A549 (cell line): ENCODE data around the gene LINC00305. TPM values are rescaled to one million over a fixed set of nuclear protein-coding genes. Genes with fewer than 3 reads are reported as not detected.

Experiments
- ATAC-seq, 2 experiments: fragments of 200-7000 bp in 1 of 2; fragments of >200 bp in 1 of 2; cut with Nextera tagmentation in 1 of 2; cut with Tn5 transposase in 1 of 2; 3 replicates each; pipeline versions ENCODE4 v1.8.0 to v1.9.1; 2018 to 2020; ENCODE audit warnings: mild to moderate bottlenecking in 1 of 2, moderate library complexity in 1 of 2
- CTCF ChIA-PET: fragments of 300-600 bp; sonication (Branson Sonifier 250); formaldehyde crosslinking; extraction: SDS; loops from one replicate; lab custom pipeline; 2021; ENCODE audit warnings: antibody characterized with exemption, inconsistent platforms; lab: Yijun Ruan, JAX
- POLR2A ChIA-PET: fragments of 350-600 bp; formaldehyde crosslinking; extraction: SDS; loops from one replicate; lab custom pipeline; 2021; ENCODE audit warnings: antibody characterized with exemption, inconsistent platforms; lab: Yijun Ruan, JAX
- DNase-seq, 2 experiments: peaks; one replicate each; pipeline versions ENCODE4 v3.0.0 to v3.0.0-alpha.2; 2011 to 2016; ENCODE audit warnings: low read depth in 1 of 2, low spot score in 1 of 2
- FAIRE-seq: peaks from 2 replicates; lab custom pipeline; 2011; peaks lifted over from hg19 to GRCh38; lab: Jason Lieb, UNC
- H3K27ac ChIP-seq, 2 experiments: fragments of >200 bp; sonication (Bioruptor Twin); formaldehyde crosslinking; 3 replicates each; pipeline ENCODE4 v1.5.1; 2016 to 2017
- H3K4me1 ChIP-seq: fragments of >200 bp; sonication (Bioruptor Twin); formaldehyde crosslinking; 3 replicates; pipeline ENCODE4 v1.6.1; 2016
- H3K4me2 ChIP-seq: fragments of >200 bp; sonication (Bioruptor Twin); formaldehyde crosslinking; 3 replicates; pipeline ENCODE4 v1.6.1; 2016
- H3K4me3 ChIP-seq: fragments of >200 bp; sonication (Bioruptor Twin); formaldehyde crosslinking; 3 replicates; pipeline ENCODE4 v1.5.1; 2016
- H3K9me3 ChIP-seq: fragments of >200 bp; sonication (Bioruptor Twin); formaldehyde crosslinking; 3 replicates; pipeline ENCODE4 v1.6.1; 2016
- ATOH8 ChIP-seq: fragments of 250-450 bp; sonication (Bioruptor Pico); IDR thresholded peaks from 2 replicates; pipeline ENCODE4 v1.5.0; 2020; ENCODE audit warnings: low read depth, mild to moderate bottlenecking, moderate library complexity
- BCL3 ChIP-seq: fragments of >200 bp; sonication (Bioruptor Twin); formaldehyde crosslinking; IDR thresholded peaks from 3 replicates; pipeline ENCODE4 v1.6.1; 2016
- BHLHE40 ChIP-seq: IDR thresholded peaks from 2 replicates; pipeline ENCODE4 v1.6.1; 2012; ENCODE audit warnings: low read depth, low read length, inconsistent platforms
- CBX2 ChIP-seq: fragments of 200-600 bp; sonication (generic); IDR thresholded peaks from 2 replicates; pipeline ENCODE4 v1.6.1; 2016; ENCODE audit warnings: low read depth, mild to moderate bottlenecking, borderline replicate concordance
- CHD2 ChIP-seq: fragments of 150-350 bp; IDR thresholded peaks from 2 replicates; pipeline ENCODE4 v1.6.1; 2014; ENCODE audit warnings: low read length; ENCODE audit not compliant: partially characterized antibody
- CHD4 ChIP-seq: fragments of 200-600 bp; sonication (generic); IDR thresholded peaks from 2 replicates; pipeline ENCODE4 v1.6.1; 2016; ENCODE audit warnings: antibody characterized with exemption, mild to moderate bottlenecking, borderline replicate concordance
- EHMT2 ChIP-seq: fragments of 200-600 bp; sonication (generic); IDR thresholded peaks from 2 replicates; pipeline ENCODE4 v1.6.1; 2016; ENCODE audit warnings: antibody characterized with exemption, low read depth, mild to moderate bottlenecking, moderate library complexity
- FOXS1 ChIP-seq: fragments of 250-450 bp; sonication (Bioruptor Pico); IDR thresholded peaks from 2 replicates; pipeline ENCODE4 v1.5.0; 2020; ENCODE audit warnings: mild to moderate bottlenecking, moderate library complexity
- HEYL ChIP-seq: fragments of 250-450 bp; sonication (Bioruptor Pico); IDR thresholded peaks from 2 replicates; pipeline ENCODE4 v1.8.0; 2021; ENCODE audit warnings: mild to moderate bottlenecking, moderate library complexity
- KDM1A ChIP-seq: fragments of 200-600 bp; sonication (generic); IDR thresholded peaks from 2 replicates; pipeline ENCODE4 v1.6.1; 2016; ENCODE audit warnings: low read depth, mild to moderate bottlenecking
- MYC ChIP-seq: IDR thresholded peaks from 2 replicates; pipeline ENCODE4 v1.6.1; 2012; ENCODE audit warnings: mild to moderate bottlenecking, inconsistent platforms, low read length, improper control_type of control experiment, borderline replicate concordance
- NFE2L2 ChIP-seq: fragments of 150-350 bp; conservative IDR thresholded peaks from 2 replicates; pipeline ENCODE4 v1.6.1; 2014; ENCODE audit warnings: low read length
- POLR2A ChIP-seq: IDR thresholded peaks from 2 replicates; pipeline ENCODE4 v1.6.1; 2012; ENCODE audit warnings: mild to moderate bottlenecking, low read length
- RAD21 ChIP-seq, 2 experiments: fragments of >200 bp in 1 of 2; sonication (Bioruptor Twin) in 1 of 2; formaldehyde crosslinking in 1 of 2; IDR thresholded peaks in 1 of 2; conservative IDR thresholded peaks in 1 of 2; 2 replicates in 1 of 2; 3 replicates in 1 of 2; pipeline ENCODE4 v1.6.1; 2012 to 2018; ENCODE audit warnings: inconsistent platforms in 1 of 2
- RARB ChIP-seq: fragments of 250-450 bp; sonication (Bioruptor Pico); IDR thresholded peaks from 2 replicates; pipeline ENCODE4 v1.8.0; 2021; ENCODE audit warnings: mild to moderate bottlenecking, moderate library complexity
- SMC3 ChIP-seq: fragments of >200 bp; sonication (Bioruptor Twin); formaldehyde crosslinking; IDR thresholded peaks from 3 replicates; pipeline ENCODE4 v1.6.1; 2018; ENCODE audit warnings: inconsistent platforms
- TFCP2L1 ChIP-seq: fragments of 250-450 bp; sonication (Bioruptor Pico); IDR thresholded peaks from 2 replicates; pipeline ENCODE4 v1.5.0; 2021; ENCODE audit warnings: mild to moderate bottlenecking
- TP53 ChIP-seq: fragments of 250-450 bp; sonication (Bioruptor Pico); IDR thresholded peaks from 2 replicates; pipeline ENCODE4 v1.5.0; 2021; ENCODE audit warnings: mild to moderate bottlenecking, moderate library complexity
- ZC3H11A ChIP-seq: fragments of 450-650 bp; IDR thresholded peaks from 2 replicates; pipeline ENCODE4 v1.6.1; 2014; ENCODE audit warnings: antibody characterized with exemption, mild to moderate bottlenecking
- ZFP36 ChIP-seq: fragments of 450-650 bp; IDR thresholded peaks from 2 replicates; pipeline ENCODE4 v1.6.1; 2014; ENCODE audit warnings: borderline replicate concordance; ENCODE audit not compliant: partially characterized antibody
- ZNF302 ChIP-seq: fragments of 250-450 bp; sonication (Bioruptor Pico); IDR thresholded peaks from 2 replicates; pipeline ENCODE4 v1.9.0; 2021; ENCODE audit warnings: inconsistent platforms, mild to moderate bottlenecking, moderate library complexity
- WGBS: methylation state at CpG from one replicate; pipeline ENCODE4 v1.1.6; 2017; ENCODE audit errors: missing lambda C conversion rate; 5-methylcytosine and 5-hydroxymethylcytosine counted together
- polyA plus RNA-seq, 4 experiments: library from polyadenylated mRNA; depleted of rRNA in 3 of 4; stranded (reverse); fragments of >200 nt; fragmentation: RNase III in 1 of 4; extraction: RNeasy Plus Mini Kit Qiagen cat#74134 plus additional on column Dnase treatment in 1 of 4; gene quantifications; 2 replicates in 3 of 4; 3 replicates in 1 of 4; pipeline ENCODE4 v1.2.3, GENCODE V29; 2011 to 2017
- TF ChIP-seq, protein P1 (sequence below): IDR thresholded peaks from 2 replicates; pipeline ENCODE4 v1.6.1; 2012
- TF ChIP-seq, protein P2 (sequence below): fragments of 200-600 bp; sonication (generic); IDR thresholded peaks from 2 replicates; pipeline ENCODE4 v1.6.1; 2016; ENCODE audit warnings: antibody characterized with exemption, mild to moderate bottlenecking, moderate library complexity

Gene LINC00305
- polyA plus RNA-seq, 2 of the 4 experiments (the other 2 are of a cell fraction) = not detected

DNA sequence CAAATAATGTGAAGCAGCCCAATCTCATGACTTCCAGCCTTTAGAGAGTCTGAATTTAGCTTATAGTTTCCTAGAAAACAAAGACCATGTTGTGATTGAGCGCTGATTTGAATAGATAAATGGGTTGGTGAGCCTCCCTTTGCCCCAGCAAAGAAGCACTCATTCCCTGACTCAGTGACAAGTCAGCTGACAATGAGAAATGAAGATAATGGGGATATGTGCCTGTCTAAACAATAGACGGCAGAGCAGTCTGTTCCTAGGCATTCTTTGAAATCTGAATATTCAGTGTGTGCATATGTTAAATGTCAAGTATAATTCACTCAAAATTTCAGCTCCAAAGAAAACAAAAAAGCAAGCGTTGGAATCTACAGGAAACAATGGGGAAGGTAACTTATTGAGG lies 34.8 kb upstream of the LINC00305 start:
- ATAC-seq = no peak
- no peak for TF ChIP-seq CBX2
- TF ChIP-seq ZFP36 = no peak
- TF ChIP-seq CHD2 = no peak
- no peak for TF ChIP-seq ZC3H11A
- TF ChIP-seq KDM1A = no peak
- TF ChIP-seq HEYL = no peak
- TF ChIP-seq TP53 (CRISPR knock-in tag) = no peak
- TF ChIP-seq ATOH8 (CRISPR knock-in tag) = no peak
- TF ChIP-seq FOXS1 (CRISPR knock-in tag) = no peak
- Histone ChIP-seq H3K27ac (no peak overlapping the region), H3K4me1 (no peaks in the 10 kb centered on the region), H3K4me2 (no peak overlapping the region), H3K9me3 (no peaks in the 10 kb centered on the region), H3K4me3 (no peak overlapping the region)
- ChIA-PET POLR2A (no interaction called here), CTCF (no interaction called here)
- 3% methylated on average over 3 of the region's 3 CpGs for WGBS
- FAIRE-seq = no peak
- no peak for DNase-seq

DNA sequence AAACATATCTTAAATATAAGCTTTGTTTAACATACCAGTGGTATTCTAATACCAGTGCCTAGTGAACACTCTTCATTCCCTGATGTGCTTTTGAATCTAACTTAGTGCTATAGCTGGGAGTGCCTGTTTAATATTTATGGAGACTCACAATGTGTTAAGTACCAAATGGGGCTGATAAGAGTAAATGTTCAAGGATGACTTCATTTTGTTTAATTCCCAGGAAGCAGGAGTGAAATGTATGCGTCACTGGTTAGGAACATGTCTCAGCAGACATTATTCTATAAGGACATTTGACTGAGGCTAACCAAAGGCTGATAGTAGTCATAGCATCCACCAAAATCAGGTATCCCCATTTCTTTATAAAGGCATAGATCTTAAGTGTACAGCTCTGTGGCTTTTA lies 31.7 kb upstream of the LINC00305 start:
- no peak overlapping the region for H3K4me2 ChIP-seq
- H3K9me3 ChIP-seq = no peaks in the 10 kb centered on the region
- no peak overlapping the region for H3K27ac ChIP-seq
- WGBS = 30% methylated on average over 1 of the region's 1 CpG
- H3K4me1 ChIP-seq = no peaks in the 10 kb centered on the region
- FAIRE-seq = no peak
- CTCF ChIA-PET = no interaction called here
- no peak for DNase-seq
- no peak for ATAC-seq
- POLR2A ChIA-PET = no interaction called here
- TF ChIP-seq BCL3 (no peak), BHLHE40 (no peak), KDM1A (no peak), ZFP36 (no peak), RARB (CRISPR knock-in tag) (no peak)
- TF ChIP-seq, protein P1, sequence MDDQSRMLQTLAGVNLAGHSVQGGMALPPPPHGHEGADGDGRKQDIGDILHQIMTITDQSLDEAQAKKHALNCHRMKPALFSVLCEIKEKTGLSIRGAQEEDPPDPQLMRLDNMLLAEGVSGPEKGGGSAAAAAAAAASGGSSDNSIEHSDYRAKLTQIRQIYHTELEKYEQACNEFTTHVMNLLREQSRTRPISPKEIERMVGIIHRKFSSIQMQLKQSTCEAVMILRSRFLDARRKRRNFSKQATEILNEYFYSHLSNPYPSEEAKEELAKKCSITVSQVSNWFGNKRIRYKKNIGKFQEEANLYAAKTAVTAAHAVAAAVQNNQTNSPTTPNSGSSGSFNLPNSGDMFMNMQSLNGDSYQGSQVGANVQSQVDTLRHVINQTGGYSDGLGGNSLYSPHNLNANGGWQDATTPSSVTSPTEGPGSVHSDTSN = no peak
- TF ChIP-seq, protein P2, sequence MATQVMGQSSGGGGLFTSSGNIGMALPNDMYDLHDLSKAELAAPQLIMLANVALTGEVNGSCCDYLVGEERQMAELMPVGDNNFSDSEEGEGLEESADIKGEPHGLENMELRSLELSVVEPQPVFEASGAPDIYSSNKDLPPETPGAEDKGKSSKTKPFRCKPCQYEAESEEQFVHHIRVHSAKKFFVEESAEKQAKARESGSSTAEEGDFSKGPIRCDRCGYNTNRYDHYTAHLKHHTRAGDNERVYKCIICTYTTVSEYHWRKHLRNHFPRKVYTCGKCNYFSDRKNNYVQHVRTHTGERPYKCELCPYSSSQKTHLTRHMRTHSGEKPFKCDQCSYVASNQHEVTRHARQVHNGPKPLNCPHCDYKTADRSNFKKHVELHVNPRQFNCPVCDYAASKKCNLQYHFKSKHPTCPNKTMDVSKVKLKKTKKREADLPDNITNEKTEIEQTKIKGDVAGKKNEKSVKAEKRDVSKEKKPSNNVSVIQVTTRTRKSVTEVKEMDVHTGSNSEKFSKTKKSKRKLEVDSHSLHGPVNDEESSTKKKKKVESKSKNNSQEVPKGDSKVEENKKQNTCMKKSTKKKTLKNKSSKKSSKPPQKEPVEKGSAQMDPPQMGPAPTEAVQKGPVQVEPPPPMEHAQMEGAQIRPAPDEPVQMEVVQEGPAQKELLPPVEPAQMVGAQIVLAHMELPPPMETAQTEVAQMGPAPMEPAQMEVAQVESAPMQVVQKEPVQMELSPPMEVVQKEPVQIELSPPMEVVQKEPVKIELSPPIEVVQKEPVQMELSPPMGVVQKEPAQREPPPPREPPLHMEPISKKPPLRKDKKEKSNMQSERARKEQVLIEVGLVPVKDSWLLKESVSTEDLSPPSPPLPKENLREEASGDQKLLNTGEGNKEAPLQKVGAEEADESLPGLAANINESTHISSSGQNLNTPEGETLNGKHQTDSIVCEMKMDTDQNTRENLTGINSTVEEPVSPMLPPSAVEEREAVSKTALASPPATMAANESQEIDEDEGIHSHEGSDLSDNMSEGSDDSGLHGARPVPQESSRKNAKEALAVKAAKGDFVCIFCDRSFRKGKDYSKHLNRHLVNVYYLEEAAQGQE = no peak
- TF ChIP-seq, all 56 proteins: peak for 0
- no peak overlapping the region for H3K4me3 ChIP-seq

DNA sequence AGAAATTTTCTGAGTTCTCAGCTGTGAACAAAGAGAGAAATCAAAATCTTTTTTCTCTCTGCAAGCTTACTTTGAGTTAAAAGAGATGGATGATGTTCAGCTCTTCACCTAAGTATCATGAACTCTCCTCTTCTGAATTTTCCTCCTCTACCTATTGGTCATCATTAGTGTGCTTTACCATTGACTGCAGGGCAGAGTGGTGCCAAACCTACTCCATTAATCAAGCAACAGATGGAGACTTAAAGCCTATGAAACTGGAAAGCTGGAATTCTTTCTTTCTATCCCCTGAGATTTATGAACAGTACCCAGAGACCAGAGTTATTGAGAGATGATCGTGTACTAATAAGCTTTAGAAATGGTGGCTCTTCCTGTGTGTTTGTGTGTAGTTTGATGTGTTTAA lies 31.3 kb upstream of the LINC00305 start:
- ChIA-PET CTCF (no interaction called here), POLR2A (no interaction called here)
- 5% methylated on average over 1 of the region's 1 CpG for WGBS
- H3K4me3 ChIP-seq = no peak overlapping the region
- H3K27ac ChIP-seq = no peak overlapping the region
- H3K4me1 ChIP-seq = no peaks in the 10 kb centered on the region
- ATAC-seq (no peak), FAIRE-seq (no peak), DNase-seq (no peak)
- no peak overlapping the region for H3K4me2 ChIP-seq
- no peaks in the 10 kb centered on the region for H3K9me3 ChIP-seq
- TF ChIP-seq NFE2L2 (no peak), TFCP2L1 (no peak), RAD21 (conservative IDR thresholded peaks at IDR 0.05 in 1 of 2, IDR thresholded peaks at IDR 0.05 in 1 of 2) (no peak), CHD4 (no peak), EHMT2 (no peak), ZNF302 (CRISPR knock-in tag) (no peak), SMC3 (no peak), RARB (CRISPR knock-in tag) (no peak), POLR2A (no peak), MYC (no peak), BCL3 (no peak), TP53 (CRISPR knock-in tag) (no peak), KDM1A (no peak)
